Stimulated activated naive CD8-positive, alpha-beta T cell treated with anti-CD3 and anti-CD28 coated beads, Interleukin-15, Interleukin-2, amounts not matched to agents 100 ng/mL and 50 ng/mL, for 24 hours (primary cell): Measurements from ENCODE around the gene SLC22A5.
"Not testable (repeated sequence)": the region's sequence is repeated elsewhere in the genome, so short reads cannot be mapped to it uniquely, and the experiment has no call there.

ENCODE experiments used
- H3K27ac Mint-ChIP-seq: one replicate; pipeline ENCODE4 v1.8.0; 2021; ENCODE audit warnings: mild to moderate bottlenecking, mixed read lengths
- H3K27me3 Mint-ChIP-seq: one replicate; pipeline ENCODE4 v1.8.0; 2021; ENCODE audit warnings: mixed read lengths
- H3K36me3 Mint-ChIP-seq: one replicate; pipeline ENCODE4 v1.8.0; 2021; ENCODE audit warnings: low read depth, mixed read lengths
- H3K4me1 Mint-ChIP-seq: one replicate; pipeline ENCODE4 v1.8.0; 2021; ENCODE audit warnings: low read depth, mixed read lengths
- H3K4me3 Mint-ChIP-seq: one replicate; pipeline ENCODE4 v1.8.0; 2021; ENCODE audit warnings: mild to moderate bottlenecking, mixed read lengths
- H3K9me3 Mint-ChIP-seq: one replicate; pipeline ENCODE4 v1.8.0; 2021; ENCODE audit warnings: mixed read lengths

Gene SLC22A5

GRCh38 chr5:132429463-132430440 lies 60.2 kb downstream of the SLC22A5 start:
- Mint-ChIP-seq H3K4me1 (peaks cover 97% of the 10 kb centered on the region), H3K9me3 (no peaks in the 10 kb centered on the region), H3K4me3 (no peak overlapping the region), H3K27me3 (no peaks in the 10 kb centered on the region), H3K27ac (peak overlapping the region; percentile 92), H3K36me3 (peaks cover 38% of the 10 kb centered on the region)

GRCh38 chr5:132430746-132431145 lies 61.2 kb downstream of the SLC22A5 start:
- Mint-ChIP-seq H3K9me3 (no peaks in the 10 kb centered on the region), H3K4me1 (peaks cover 96% of the 10 kb centered on the region), H3K27ac (peak overlapping the region; percentile 75), H3K4me3 (no peak overlapping the region), H3K27me3 (no peaks in the 10 kb centered on the region), H3K36me3 (peaks cover 44% of the 10 kb centered on the region)

GRCh38 chr5:132431632-132432031 lies 62.1 kb downstream of the SLC22A5 start:
- H3K4me3 Mint-ChIP-seq = no peak overlapping the region
- H3K27me3 Mint-ChIP-seq = no peaks in the 10 kb centered on the region
- H3K9me3 Mint-ChIP-seq = no peaks in the 10 kb centered on the region
- H3K4me1 Mint-ChIP-seq = peaks cover 96% of the 10 kb centered on the region
- peak overlapping the region; percentile 73 for H3K27ac Mint-ChIP-seq
- H3K36me3 Mint-ChIP-seq = peaks cover 48% of the 10 kb centered on the region

DNA sequence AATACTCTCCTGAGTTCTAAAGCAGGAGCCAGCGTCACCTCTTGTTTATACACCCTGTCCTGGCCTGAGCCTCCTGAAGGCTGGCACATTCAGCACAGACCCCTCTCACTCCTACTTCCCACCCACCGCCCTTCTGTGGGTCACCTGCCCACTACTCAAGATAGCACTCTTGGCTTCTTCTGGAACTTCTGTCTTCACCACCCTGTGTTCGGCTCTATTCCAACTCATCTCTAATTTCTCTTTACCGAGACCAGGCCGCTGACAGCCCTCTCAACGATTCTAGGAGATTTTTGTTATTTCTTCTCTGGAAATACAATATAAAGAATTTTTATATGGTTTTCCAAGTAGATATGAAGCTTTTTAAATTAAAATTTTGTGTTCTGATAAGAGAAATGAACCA lies 63.6 kb downstream of the SLC22A5 start:
- Mint-ChIP-seq H3K27me3 (no peaks in the 10 kb centered on the region), H3K4me3 (no peak overlapping the region), H3K27ac (peak overlapping the region; percentile 63), H3K9me3 (no peaks in the 10 kb centered on the region), H3K4me1 (peaks cover 96% of the 10 kb centered on the region), H3K36me3 (peaks cover 48% of the 10 kb centered on the region)

- H3K36me3 Mint-ChIP-seq = peaks cover 50% of the 10 kb centered on the region
- no peaks in the 10 kb centered on the region for H3K9me3 Mint-ChIP-seq
- H3K27ac Mint-ChIP-seq = peak overlapping the region; percentile 63
- H3K4me3 Mint-ChIP-seq = no peak overlapping the region
- peaks cover 96% of the 10 kb centered on the region for H3K4me1 Mint-ChIP-seq
- H3K27me3 Mint-ChIP-seq = no peaks in the 10 kb centered on the region
Observed at GRCh38 chr5:132434416-132435286, 65.1 kb downstream of the SLC22A5 start.

- Mint-ChIP-seq H3K36me3 (peaks cover 45% of the 10 kb centered on the region), H3K4me3 (no peak overlapping the region)
Observed at GRCh38 chr5:132435447-132435846, 65.9 kb downstream of the SLC22A5 start.

GRCh38 chr5:132435886-132436285 lies 66.4 kb downstream of the SLC22A5 start:
- Mint-ChIP-seq H3K4me3 (no peak overlapping the region), H3K36me3 (peaks cover 44% of the 10 kb centered on the region), H3K27ac (no peak overlapping the region), H3K4me1 (peaks cover 96% of the 10 kb centered on the region), H3K9me3 (no peaks in the 10 kb centered on the region), H3K27me3 (no peaks in the 10 kb centered on the region)

More at GRCh38 chr5:132435447-132435846, 65.9 kb downstream of the SLC22A5 start:
- Mint-ChIP-seq H3K27me3 (no peaks in the 10 kb centered on the region), H3K9me3 (no peaks in the 10 kb centered on the region), H3K27ac (no peak overlapping the region), H3K4me1 (peaks cover 96% of the 10 kb centered on the region)

DNA sequence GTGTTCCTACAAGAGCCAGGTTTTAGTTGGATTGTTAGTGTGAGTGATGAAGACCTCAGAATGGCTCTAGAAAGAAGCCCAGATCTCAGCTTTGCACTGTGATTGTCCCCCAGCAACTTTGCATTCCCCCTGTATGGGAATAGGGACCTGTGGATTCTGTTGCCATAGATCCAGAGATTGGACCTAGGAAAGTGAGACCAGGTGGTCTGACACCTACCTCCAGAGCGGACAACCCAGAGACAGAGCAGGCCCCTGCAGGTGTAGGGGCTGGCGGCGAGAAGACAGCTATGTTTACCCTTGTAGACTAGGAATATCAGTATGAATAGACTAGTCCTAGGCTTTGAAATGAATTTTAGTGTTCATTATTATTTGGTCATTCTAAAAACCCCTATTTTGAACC lies 67.4 kb downstream of the SLC22A5 start:
- H3K9me3 Mint-ChIP-seq = no peaks in the 10 kb centered on the region
- H3K27me3 Mint-ChIP-seq = no peaks in the 10 kb centered on the region
- H3K36me3 Mint-ChIP-seq = peaks cover 37% of the 10 kb centered on the region
- peaks cover 96% of the 10 kb centered on the region for H3K4me1 Mint-ChIP-seq
- H3K4me3 Mint-ChIP-seq = peak overlapping the region; percentile 12
- H3K27ac Mint-ChIP-seq = peak overlapping the region; percentile 87

DNA sequence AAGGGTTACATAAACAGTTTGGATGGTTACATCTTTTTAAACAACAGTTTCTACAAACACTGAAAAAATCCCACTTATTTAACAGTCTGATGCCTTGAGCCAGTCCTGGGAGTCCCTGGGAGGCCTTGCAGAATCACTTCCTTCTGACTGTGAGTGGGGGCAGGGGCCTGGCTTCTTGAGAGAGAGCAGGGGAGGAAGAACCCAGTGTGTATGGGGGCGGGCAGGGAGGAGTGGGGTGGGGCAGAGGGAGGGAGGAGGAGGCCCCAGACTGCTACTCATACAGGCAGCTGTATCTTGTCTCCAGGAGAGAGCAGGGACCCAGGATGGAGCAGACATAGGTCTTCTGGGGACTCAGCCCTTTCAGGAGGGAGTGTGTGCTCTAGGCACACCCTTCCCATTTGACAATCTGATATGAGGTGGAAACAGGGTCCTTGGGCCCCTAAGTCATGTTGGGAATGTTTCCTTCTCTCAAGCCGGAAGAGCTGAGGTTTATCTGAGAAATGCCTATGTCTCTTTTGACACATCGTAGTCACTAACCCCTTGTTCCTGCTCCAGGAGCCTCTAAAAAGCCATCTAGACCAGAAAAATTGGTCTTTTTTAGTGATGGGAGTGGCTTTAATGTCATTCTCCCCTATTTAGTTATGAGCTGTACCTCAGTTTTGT lies 68.2 kb downstream of the SLC22A5 start:
- no peaks in the 10 kb centered on the region for H3K9me3 Mint-ChIP-seq
- peak overlapping the region; percentile 87 for H3K27ac Mint-ChIP-seq
- H3K4me3 Mint-ChIP-seq = peak overlapping the region; percentile 22
- peaks cover 30% of the 10 kb centered on the region for H3K36me3 Mint-ChIP-seq
- H3K27me3 Mint-ChIP-seq = no peaks in the 10 kb centered on the region
- H3K4me1 Mint-ChIP-seq = peaks cover 96% of the 10 kb centered on the region

- H3K36me3 Mint-ChIP-seq = peaks cover 25% of the 10 kb centered on the region
- not testable (repeated sequence) for H3K27me3 Mint-ChIP-seq, H3K9me3 Mint-ChIP-seq
- H3K4me3 Mint-ChIP-seq = peak overlapping the region; percentile 22
- peaks cover 96% of the 10 kb centered on the region for H3K4me1 Mint-ChIP-seq
- peak overlapping the region; percentile 65 for H3K27ac Mint-ChIP-seq
Observed at GRCh38 chr5:132438267-132438645, 68.7 kb downstream of the SLC22A5 start.

- Mint-ChIP-seq H3K4me1 (peaks cover 94% of the 10 kb centered on the region), H3K4me3 (no peak overlapping the region), H3K27ac (no peak overlapping the region), H3K36me3 (peaks cover 24% of the 10 kb centered on the region), H3K27me3 (no peaks in the 10 kb centered on the region), H3K9me3 (no peaks in the 10 kb centered on the region)
Observed at GRCh38 chr5:132438917-132439316, 69.4 kb downstream of the SLC22A5 start.

DNA sequence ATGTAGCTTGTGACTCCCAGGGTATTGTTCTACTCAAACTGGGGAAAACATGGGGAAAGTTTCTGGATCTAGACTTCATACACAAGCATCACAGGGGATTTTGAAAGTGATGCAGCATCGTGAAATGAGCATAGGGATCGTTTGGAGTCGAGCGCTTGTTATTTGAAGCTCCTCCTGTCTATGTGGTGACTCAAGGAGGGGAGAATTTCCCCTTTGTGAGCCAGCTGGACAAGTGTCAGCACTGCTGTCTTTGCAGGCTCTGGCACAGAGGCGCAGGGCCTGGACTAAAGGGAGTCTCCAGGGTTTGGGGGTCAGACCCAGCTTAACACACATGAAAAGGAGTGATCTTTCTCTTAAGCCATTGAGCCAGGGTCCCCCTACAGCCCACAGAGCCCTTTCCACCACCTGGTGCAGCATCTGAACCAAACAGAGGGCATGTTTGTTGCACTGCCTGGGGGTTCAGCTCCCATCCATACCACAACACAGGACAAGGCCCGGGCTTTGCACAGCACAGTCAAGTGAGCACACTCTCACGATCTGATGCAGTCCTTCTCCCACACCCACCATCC lies 70.1 kb downstream of the SLC22A5 start:
- no peaks in the 10 kb centered on the region for H3K27me3 Mint-ChIP-seq
- peak overlapping the region; percentile 8 for H3K4me3 Mint-ChIP-seq
- peaks cover 22% of the 10 kb centered on the region for H3K36me3 Mint-ChIP-seq

GRCh38 chr5:132444061-132444460 lies 74.6 kb downstream of the SLC22A5 start:
- peaks cover 90% of the 10 kb centered on the region for H3K4me1 Mint-ChIP-seq
- H3K27me3 Mint-ChIP-seq = no peaks in the 10 kb centered on the region
- no peak overlapping the region for H3K27ac Mint-ChIP-seq
- no peak overlapping the region for H3K4me3 Mint-ChIP-seq
- H3K9me3 Mint-ChIP-seq = peaks cover 4% of the 10 kb centered on the region
- peaks cover 35% of the 10 kb centered on the region for H3K36me3 Mint-ChIP-seq

More for the DNA sequence above, 70.1 kb downstream of the SLC22A5 start:
- peak overlapping the region; percentile 24 for H3K27ac Mint-ChIP-seq
- H3K9me3 Mint-ChIP-seq = no peaks in the 10 kb centered on the region
- peaks cover 94% of the 10 kb centered on the region for H3K4me1 Mint-ChIP-seq
